Measurements from ENCODE around the gene GRAP. TPM values are rescaled to one million over a fixed set of nuclear protein-coding genes. Genes with fewer than 3 reads are reported as not detected.

GRAP gene
- polyA plus RNA-seq, 1 experiment = 0.06 TPM

- TF ChIP-seq CTCF (IDR thresholded peaks at IDR 0.05; ENCODE audit: insufficient read depth, low read depth, low read length) = no peak
- Histone ChIP-seq H3K4me3 (ENCODE audit: low read depth, low read length) (no peak overlapping the region), H3K36me3 (ENCODE audit: control insufficient read depth, insufficient read depth, low read length) (peaks cover 25% of the 10 kb centered on the region), H3K27me3 (ENCODE audit: control insufficient read depth, insufficient read depth, low read length) (no peaks in the 10 kb centered on the region)
- CTCF ChIA-PET = no interaction called here
- no peak for DNase-seq (ENCODE audit: low read depth)
- POLR2A ChIA-PET = no interaction called here
Observed at GRCh38 chr17:18986541-18987229, 60.1 kb downstream of the GRAP start.

- Histone ChIP-seq H3K36me3 (ENCODE audit: control insufficient read depth, insufficient read depth, low read length) (peaks cover 25% of the 10 kb centered on the region), H3K4me3 (ENCODE audit: low read depth, low read length) (no peak overlapping the region), H3K27me3 (ENCODE audit: control insufficient read depth, insufficient read depth, low read length) (no peaks in the 10 kb centered on the region)
- TF ChIP-seq CTCF (IDR thresholded peaks at IDR 0.05; ENCODE audit: insufficient read depth, low read depth, low read length) = no peak
- DNase-seq (ENCODE audit: low read depth) = no peak
- ChIA-PET CTCF (interaction anchor here (0.7 kb wide), 1 partner anchor 19 kb away, joined by 3 read pairs; the partner anchor contains the start of gene FAM83G), POLR2A (no interaction called here)
Observed at GRCh38 chr17:18985475-18985874, 61.3 kb downstream of the GRAP start.

- H3K27me3 ChIP-seq (ENCODE audit: control insufficient read depth, insufficient read depth, low read length) = no peaks in the 10 kb centered on the region
- ChIA-PET POLR2A (no interaction called here), CTCF (interaction anchor here (2.0 kb wide), 1 partner anchor 20 kb away, joined by 4 read pairs; the partner anchor contains the start of gene FAM83G)
- H3K36me3 ChIP-seq (ENCODE audit: control insufficient read depth, insufficient read depth, low read length) = peaks cover 23% of the 10 kb centered on the region
- TF ChIP-seq CTCF (IDR thresholded peaks at IDR 0.05; ENCODE audit: insufficient read depth, low read depth, low read length) = no peak
- no peak overlapping the region for H3K4me3 ChIP-seq (ENCODE audit: low read depth, low read length)
- DNase-seq (ENCODE audit: low read depth) = no peak
Observed at GRCh38 chr17:18984273-18985114, 62.3 kb downstream of the GRAP start.

GRCh38 chr17:18981642-18982424 is 64.9 kb downstream of the GRAP start:
- CTCF ChIA-PET = interaction anchor here (1.0 to 2.0 kb wide), 2 partner anchors 11 to 22 kb away, joined by 3 to 4 read pairs; partner anchors contain the start of gene FAM83G
- peaks cover 29% of the 10 kb centered on the region for H3K36me3 ChIP-seq (ENCODE audit: control insufficient read depth, insufficient read depth, low read length)
- TF ChIP-seq CTCF (IDR thresholded peaks at IDR 0.05; ENCODE audit: insufficient read depth, low read depth, low read length) = no peak
- H3K27me3 ChIP-seq (ENCODE audit: control insufficient read depth, insufficient read depth, low read length) = no peaks in the 10 kb centered on the region
- POLR2A ChIA-PET = interaction anchor here (0.5 kb wide), 1 partner anchor 124 kb away, joined by 4 read pairs; the partner anchor contains the start of gene PRPSAP2
- DNase-seq (ENCODE audit: low read depth) = no peak
- no peak overlapping the region for H3K4me3 ChIP-seq (ENCODE audit: low read depth, low read length)

- TF ChIP-seq CTCF (IDR thresholded peaks at IDR 0.05; ENCODE audit: insufficient read depth, low read depth, low read length) = no peak
- Histone ChIP-seq H3K4me3 (ENCODE audit: low read depth, low read length) (no peak overlapping the region), H3K36me3 (ENCODE audit: control insufficient read depth, insufficient read depth, low read length) (peaks cover 31% of the 10 kb centered on the region), H3K27me3 (ENCODE audit: control insufficient read depth, insufficient read depth, low read length) (no peaks in the 10 kb centered on the region)
- POLR2A ChIA-PET = no interaction called here
- CTCF ChIA-PET = interaction anchor here (1.0 kb wide), 1 partner anchor 10 kb away, joined by 3 read pairs; no protein-coding TSS in a partner anchor
- DNase-seq (ENCODE audit: low read depth) = no peak
Observed at GRCh38 chr17:18981335-18981641, 65.5 kb downstream of the GRAP start.
